Muscle of leg (tissue), 11 donors: ENCODE measurements around the gene PRKCA. TPM values are rescaled to one million over a fixed set of nuclear protein-coding genes. Genes with fewer than 3 reads are reported as not detected.
A peak's percentile ranks its signal among the peaks of the same experiment; 100 is the strongest.

ENCODE experiments used
- DNase-seq: peaks from one replicate; pipeline ENCODE4 v3.0.0; 2013
- H3K27ac ChIP-seq: one replicate; pipeline ENCODE4 v1.5.1; 2013; ENCODE audit warnings: mild to moderate bottlenecking, low read length, control low read depth
- H3K27me3 ChIP-seq: one replicate; pipeline ENCODE4 v1.6.1; 2013; ENCODE audit warnings: low read length; ENCODE audit not compliant: control insufficient read depth, insufficient read depth
- H3K36me3 ChIP-seq: one replicate; pipeline ENCODE4 v1.6.1; 2013; ENCODE audit warnings: low read length; ENCODE audit not compliant: control insufficient read depth, insufficient read depth
- H3K4me1 ChIP-seq: one replicate; pipeline ENCODE4 v1.6.1; 2013; ENCODE audit warnings: low read length; ENCODE audit not compliant: control insufficient read depth, insufficient read depth
- H3K4me3 ChIP-seq: one replicate; pipeline ENCODE4 v1.5.1; 2013; ENCODE audit warnings: low read length, control low read depth
- H3K9me3 ChIP-seq: replicated peaks from 2 replicates; pipeline ENCODE4 v1.6.1; 2013; ENCODE audit warnings: low read depth, low read length; ENCODE audit not compliant: control insufficient read depth
- whole genome bisulfite sequencing: methylation state at CpG from one replicate; pipeline ENCODE4 v1.1.5; 2013; ENCODE audit warnings: missing lambda C conversion rate; ENCODE audit not compliant: insufficient coverage; 5-methylcytosine and 5-hydroxymethylcytosine counted together
- polyA plus RNA-seq, 8 donors: library from polyadenylated mRNA; unstranded; fragments of 120-200 nt; gene quantifications; one replicate each; pipeline versions ENCODE4 v1.2.1 to v1.2.3, GENCODE V29; 2013; ENCODE audit warnings: inconsistent platforms in 1 of 8, low replicate concordance in 1 of 8; ENCODE audit not compliant: insufficient read length in 8 of 8, insufficient read depth in 1 of 8
- total RNA-seq: library from RNA; stranded (reverse); fragments of 120-200 nt; gene quantifications from one replicate; pipeline ENCODE4 v1.2.4, GENCODE V29; 2013

The PRKCA gene
- total and polyA plus RNA-seq, 9 donors = 2.3 to 6.5 (median 3.5) TPM

DNA sequence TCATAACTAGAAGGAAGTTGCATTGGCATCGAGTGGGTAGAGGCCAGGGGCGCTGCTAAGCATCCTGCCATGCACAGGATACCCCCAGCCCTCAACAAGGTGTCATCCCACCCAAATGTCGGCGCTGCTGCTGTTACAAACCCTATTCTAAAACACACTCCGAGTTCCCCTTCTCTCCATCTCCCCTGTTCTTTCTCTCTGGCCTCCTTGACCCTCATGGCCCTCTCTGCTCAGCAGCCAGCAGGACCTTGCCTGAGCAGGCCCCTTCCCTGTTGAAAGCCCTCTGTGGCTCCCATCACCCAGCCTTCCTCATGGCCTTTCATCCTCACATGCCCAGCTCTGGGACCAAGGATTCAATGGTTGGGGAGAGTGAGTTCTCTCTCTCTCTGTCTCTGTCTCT, 510.2 kb downstream of the PRKCA start:
- WGBS = 93% methylated on average over 5 of the region's 5 CpGs
- Histone ChIP-seq H3K9me3 (no peaks in the 10 kb centered on the region), H3K27me3 (peaks cover 2% of the 10 kb centered on the region), H3K27ac (no peak overlapping the region), H3K36me3 (no peaks in the 10 kb centered on the region), H3K4me1 (no peaks in the 10 kb centered on the region), H3K4me3 (no peak overlapping the region)
- no peak for DNase-seq

GRCh38 chr17:66813296-66813695, 510.9 kb downstream of the PRKCA start:
- Histone ChIP-seq H3K9me3 (no peaks in the 10 kb centered on the region), H3K4me1 (no peaks in the 10 kb centered on the region), H3K27ac (no peak overlapping the region), H3K4me3 (no peak overlapping the region), H3K36me3 (no peaks in the 10 kb centered on the region), H3K27me3 (peaks cover 2% of the 10 kb centered on the region)
- WGBS = no CpG with 5 or more reads among the region's 2 CpGs
- no peak for DNase-seq

DNA sequence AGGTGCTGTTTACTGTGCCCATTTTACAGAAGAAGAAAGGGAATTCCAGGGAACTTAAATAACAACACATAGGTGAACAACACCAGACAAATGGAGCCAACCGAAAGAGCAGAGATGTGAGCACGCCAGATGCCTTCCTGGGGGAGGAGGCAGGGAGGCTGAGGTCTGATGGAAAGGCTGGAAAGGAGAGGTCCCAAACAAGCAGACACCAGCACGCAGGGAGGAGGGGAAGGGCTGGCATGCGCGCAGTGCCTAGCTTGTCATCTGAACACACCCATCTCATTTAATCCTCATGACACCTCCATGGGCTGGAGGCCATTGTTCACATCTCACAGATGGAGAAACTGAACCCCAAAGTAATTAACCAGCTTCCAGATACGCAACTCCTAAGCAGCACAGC, 511.6 kb downstream of the PRKCA start:
- no peak for DNase-seq
- no peak overlapping the region for H3K4me3 ChIP-seq
- H3K4me1 ChIP-seq = no peaks in the 10 kb centered on the region
- no peaks in the 10 kb centered on the region for H3K36me3 ChIP-seq
- H3K27me3 ChIP-seq = peaks cover 2% of the 10 kb centered on the region
- H3K9me3 ChIP-seq = no peaks in the 10 kb centered on the region
- H3K27ac ChIP-seq = no peak overlapping the region
- no CpG with 5 or more reads among the region's 6 CpGs for WGBS

DNA sequence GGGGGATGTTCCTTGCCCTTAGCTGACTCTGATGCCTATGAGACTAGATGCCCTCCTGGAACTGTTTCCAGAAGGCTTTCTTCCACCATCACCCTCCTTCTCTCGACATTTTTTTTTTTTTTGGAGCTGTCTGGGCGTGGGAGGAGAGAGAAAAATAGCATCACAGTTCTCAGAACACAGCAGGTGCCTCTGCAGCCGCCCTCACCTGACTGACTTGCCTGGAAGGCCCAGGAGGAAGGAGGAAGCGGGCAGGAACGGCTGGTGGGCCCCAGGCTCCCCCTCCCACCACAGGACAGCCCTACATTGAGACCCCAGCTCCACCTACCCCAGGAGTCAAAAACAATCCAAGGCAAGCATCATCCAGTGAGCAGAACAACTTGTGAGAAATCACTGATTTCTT, 512.2 kb downstream of the PRKCA start:
- no peak overlapping the region for H3K4me3 ChIP-seq
- no peaks in the 10 kb centered on the region for H3K36me3 ChIP-seq
- H3K4me1 ChIP-seq = no peaks in the 10 kb centered on the region
- no peak overlapping the region for H3K27ac ChIP-seq
- peaks cover 2% of the 10 kb centered on the region for H3K27me3 ChIP-seq
- no peak for DNase-seq
- H3K9me3 ChIP-seq = no peaks in the 10 kb centered on the region
- WGBS = no CpG with 5 or more reads among the region's 5 CpGs

- Histone ChIP-seq H3K27me3 (peaks cover 2% of the 10 kb centered on the region), H3K9me3 (no peaks in the 10 kb centered on the region), H3K36me3 (no peaks in the 10 kb centered on the region), H3K4me3 (no peak overlapping the region), H3K27ac (no peak overlapping the region), H3K4me1 (no peaks in the 10 kb centered on the region)
- no CpG with 5 or more reads among the region's 1 CpG for WGBS
- no peak for DNase-seq
Measured at GRCh38 chr17:66817750-66818149, 515.3 kb downstream of the PRKCA start.

DNA sequence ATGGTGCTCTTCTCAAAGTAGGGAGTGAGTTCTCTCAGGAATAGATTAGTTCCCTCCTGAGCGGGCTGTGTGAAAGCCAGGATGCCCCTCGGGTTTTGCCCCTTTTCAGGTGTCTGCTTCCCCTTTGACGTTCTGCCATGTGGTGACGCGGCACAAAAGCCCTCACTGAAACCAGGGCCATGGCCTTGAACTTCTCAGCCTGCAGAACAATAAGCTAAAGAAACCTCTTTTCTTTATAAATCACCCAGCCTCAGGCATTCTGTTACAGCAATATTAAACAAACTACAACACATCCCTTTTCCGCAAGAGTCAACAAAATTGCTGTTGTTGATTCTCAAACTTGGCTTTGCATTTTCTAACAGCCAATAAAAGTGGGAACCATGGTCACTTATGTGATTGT, 517.1 kb downstream of the PRKCA start:
- peak; percentile 38 for DNase-seq
- no peak overlapping the region for H3K4me3 ChIP-seq

DNA sequence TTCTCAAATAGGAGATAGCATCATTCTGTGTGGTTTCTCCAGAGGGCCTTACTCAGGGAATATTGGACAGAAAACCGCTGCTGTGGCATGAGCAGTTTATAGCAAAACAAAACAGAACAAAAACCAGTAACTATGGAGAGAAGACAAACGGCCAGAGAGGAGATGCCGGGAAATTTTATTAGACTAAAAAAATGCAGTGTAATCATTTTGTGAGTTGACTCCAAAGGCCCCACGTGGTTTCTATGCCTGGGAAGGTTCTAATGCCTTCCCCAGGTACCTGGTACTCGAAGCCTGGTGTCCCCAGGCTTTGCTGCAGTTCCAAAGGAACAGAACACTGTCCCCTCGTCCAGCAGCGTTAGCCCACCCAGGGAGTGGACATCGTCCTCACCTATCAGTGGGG, 519.6 kb downstream of the PRKCA start:
- no peaks in the 10 kb centered on the region for H3K4me1 ChIP-seq
- 35% methylated on average over 2 of the region's 8 CpGs for WGBS
- no peak for DNase-seq
- no peaks in the 10 kb centered on the region for H3K27me3 ChIP-seq
- H3K4me3 ChIP-seq = no peak overlapping the region
- H3K9me3 ChIP-seq = no peaks in the 10 kb centered on the region
- no peak overlapping the region for H3K27ac ChIP-seq
- no peaks in the 10 kb centered on the region for H3K36me3 ChIP-seq

More for the DNA sequence above, 517.1 kb downstream of the PRKCA start:
- Histone ChIP-seq H3K27me3 (peaks cover 2% of the 10 kb centered on the region), H3K4me1 (no peaks in the 10 kb centered on the region), H3K27ac (no peak overlapping the region), H3K36me3 (no peaks in the 10 kb centered on the region), H3K9me3 (no peaks in the 10 kb centered on the region)
- WGBS = 67% methylated on average over 5 of the region's 6 CpGs

GRCh38 chr17:66826856-66827255, 524.4 kb downstream of the PRKCA start:
- Histone ChIP-seq H3K36me3 (no peaks in the 10 kb centered on the region), H3K9me3 (no peaks in the 10 kb centered on the region), H3K4me1 (peaks cover 18% of the 10 kb centered on the region), H3K27me3 (peaks cover 9% of the 10 kb centered on the region), H3K4me3 (no peak overlapping the region), H3K27ac (no peak overlapping the region)
- no CpG with 5 or more reads among the region's 6 CpGs for WGBS
- no peak for DNase-seq

DNA sequence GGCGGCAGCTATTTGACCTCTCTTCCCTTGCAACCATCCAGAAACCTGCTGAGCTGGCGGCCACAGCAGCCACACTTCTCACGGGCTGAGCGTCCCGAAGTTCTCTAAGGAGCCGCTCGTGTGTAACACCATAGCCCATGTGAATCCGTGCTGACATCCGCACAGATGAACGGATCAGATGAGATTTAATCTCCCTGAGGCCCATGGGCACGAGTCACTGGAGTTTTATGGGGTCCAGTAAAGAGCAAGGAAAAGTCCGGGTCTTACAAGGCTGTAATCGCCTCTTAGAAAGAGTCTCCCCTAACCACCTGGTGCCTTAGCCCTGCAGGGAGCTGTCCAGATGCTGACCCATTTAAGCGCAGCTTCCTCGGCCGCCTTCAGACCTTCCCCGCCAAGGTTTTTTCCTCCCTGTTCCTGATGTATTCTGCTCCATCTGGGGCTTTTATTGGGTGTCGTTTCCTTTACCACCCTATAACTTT, 527.0 kb downstream of the PRKCA start:
- no peaks in the 10 kb centered on the region for H3K9me3 ChIP-seq
- peak; percentile 88 for DNase-seq
- WGBS = 2% methylated on average over 13 of the region's 18 CpGs
- no peak overlapping the region for H3K27ac ChIP-seq
- H3K4me3 ChIP-seq = no peak overlapping the region
- no peaks in the 10 kb centered on the region for H3K36me3 ChIP-seq
- H3K4me1 ChIP-seq = peaks cover 18% of the 10 kb centered on the region
- H3K27me3 ChIP-seq = peaks cover 23% of the 10 kb centered on the region

DNA sequence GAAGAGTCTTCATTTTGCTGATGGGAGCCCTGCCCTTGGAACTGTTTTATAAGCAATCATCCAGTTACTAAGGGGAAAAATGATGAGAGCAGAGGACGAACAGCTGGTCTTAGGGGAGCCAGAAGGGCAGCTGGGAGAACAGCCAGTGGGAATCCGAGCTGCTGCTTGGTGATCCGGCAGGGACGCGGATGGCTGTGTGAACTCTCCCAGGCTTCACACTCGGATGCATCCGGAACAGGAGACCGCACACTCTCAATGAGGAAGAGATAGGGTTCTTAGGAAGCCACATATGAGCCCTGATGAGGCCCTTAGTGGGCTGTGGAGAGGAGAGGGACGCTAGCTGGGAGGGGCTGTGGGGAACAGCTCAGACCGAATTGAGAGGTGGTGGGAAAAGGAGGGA, 527.5 kb downstream of the PRKCA start:
- Histone ChIP-seq H3K27me3 (peaks cover 28% of the 10 kb centered on the region), H3K36me3 (no peaks in the 10 kb centered on the region), H3K4me1 (peaks cover 18% of the 10 kb centered on the region), H3K4me3 (no peak overlapping the region), H3K9me3 (no peaks in the 10 kb centered on the region), H3K27ac (peak overlapping the region; percentile 6)
- DNase-seq = peak; percentile 49
- WGBS = 0% methylated on average over 5 of the region's 10 CpGs

DNA sequence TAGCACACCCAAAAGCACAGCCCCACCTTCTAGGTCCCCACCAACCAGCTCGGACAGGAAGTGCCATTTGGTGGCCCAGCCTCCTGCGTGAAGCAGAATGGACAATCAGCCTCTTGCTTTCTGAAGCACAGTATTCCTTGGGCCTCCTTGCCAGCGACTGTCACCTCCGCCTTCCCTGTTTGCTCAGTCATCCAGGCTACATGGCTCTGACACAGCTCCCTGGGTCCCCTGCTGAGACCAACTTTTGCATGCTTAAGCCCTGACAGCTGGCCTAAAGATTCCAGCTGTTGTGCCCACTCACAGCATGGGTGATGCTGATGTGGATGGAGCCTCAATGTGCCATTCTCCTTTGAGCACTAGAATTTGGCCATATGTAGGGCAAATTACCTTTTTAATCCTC, 528.0 kb downstream of the PRKCA start:
- no peak for DNase-seq
- WGBS = 38% methylated on average over 4 of the region's 4 CpGs
- Histone ChIP-seq H3K27ac (no peak overlapping the region), H3K36me3 (no peaks in the 10 kb centered on the region), H3K4me3 (no peak overlapping the region), H3K4me1 (peaks cover 18% of the 10 kb centered on the region), H3K27me3 (peaks cover 33% of the 10 kb centered on the region), H3K9me3 (no peaks in the 10 kb centered on the region)
